Thyroid gland (tissue), 4 donors: ENCODE results near the gene DHX15. TPM values are rescaled to one million over a fixed set of nuclear protein-coding genes. Genes with fewer than 3 reads are reported as not detected.

Experiments
- DNase-seq, 2 donors: peaks; one replicate each; pipeline ENCODE4 v3.0.0-alpha.2; 2019
- H3K27ac ChIP-seq, 3 donors: fragments of 200-600 bp; sonication (generic); 1 replicate in 2 of 3; 2 replicates in 1 of 3; pipeline ENCODE4 v1.5.1; 2016 to 2019; ENCODE audit warnings: mild to moderate bottlenecking in 1 of 3, moderate library complexity in 1 of 3
- H3K27me3 ChIP-seq: fragments of 200-600 bp; sonication (generic); one replicate; pipeline ENCODE4 v1.5.1; 2019
- H3K36me3 ChIP-seq, 2 donors: fragments of 200-600 bp; sonication (generic); one replicate each; pipeline ENCODE4 v1.5.1; 2016 to 2019
- H3K4me1 ChIP-seq, 2 donors: fragments of 200-600 bp; sonication (generic); one replicate each; pipeline ENCODE4 v1.5.1; 2017 to 2019
- H3K4me3 ChIP-seq, 3 donors: fragments of 200-600 bp; sonication (generic); replicated peaks in 1 of 3; 1 replicate in 2 of 3; 2 replicates in 1 of 3; pipeline ENCODE4 v1.5.1; 2016; ENCODE audit warnings: mild to moderate bottlenecking in 1 of 3
- H3K9me3 ChIP-seq: fragments of 200-600 bp; sonication (generic); one replicate; pipeline ENCODE4 v1.5.1; 2017
- POLR2A ChIP-seq, 2 donors: fragments of 450-650 bp; IDR thresholded peaks; one replicate each; pipeline ENCODE4 v1.6.1; 2017; ENCODE audit warnings: antibody characterized with exemption in 2 of 2, mild to moderate bottlenecking in 2 of 2, moderate library complexity in 1 of 2
- WGBS, 2 donors: methylation state at CpG; one replicate each; pipeline ENCODE4 v1.1.5; 2017; 5-methylcytosine and 5-hydroxymethylcytosine counted together
- intact Hi-C: fragments of 100-400 bp; cut with DNase I; formaldehyde crosslinking; loops from one replicate; pipeline ENCODE4 v1.15.1; 2023
- total RNA-seq, 4 donors: library from RNA; depleted of rRNA; stranded (reverse); fragments of >200 nt; gene quantifications; one replicate each; pipeline ENCODE4 v1.2.3, GENCODE V29; 2016
- TF ChIP-seq, protein P1 (sequence below), 6 experiments: fragments of 200-600 bp in 3 of 6; fragments of 450-650 bp in 3 of 6; sonication (generic) in 3 of 6; IDR thresholded peaks; one replicate each; pipeline ENCODE4 v1.5.1; 2016 to 2019; ENCODE audit warnings: antibody characterized with exemption in 6 of 6, mild to moderate bottlenecking in 2 of 6, inconsistent platforms in 1 of 6, moderate library complexity in 1 of 6

DHX15 gene
- total RNA-seq, 4 donors from 2014 or later = 139 to 199 (median 150) TPM

DNA sequence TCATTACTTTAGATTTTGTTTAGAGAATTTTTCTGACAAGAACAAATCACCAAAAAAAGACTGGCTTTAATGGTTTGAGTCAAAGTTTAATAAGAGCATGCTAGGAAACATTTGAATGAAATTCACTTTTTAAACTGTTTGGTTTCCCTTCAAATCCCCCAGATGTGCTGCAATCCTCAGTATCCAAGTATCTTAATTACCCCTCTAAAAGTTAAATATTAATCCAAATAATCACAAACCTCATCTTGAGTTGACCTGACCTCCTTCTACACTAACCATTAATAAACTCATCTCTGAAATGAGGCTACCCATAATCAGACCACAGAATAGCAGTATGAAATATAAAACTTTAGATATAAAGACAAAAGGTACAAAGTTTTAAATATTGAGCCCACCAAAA is 10.1 kb downstream of the DHX15 start:
- no peaks in the 10 kb centered on the region for H3K27me3 ChIP-seq
- H3K9me3 ChIP-seq = no peaks in the 10 kb centered on the region
- H3K4me3 ChIP-seq = no peak overlapping the region
- H3K36me3 ChIP-seq = peaks cover 13 to 14% of the 10 kb centered on the region in 2 donors
- intact Hi-C loops = no loop called here
- peaks cover 16 to 19% of the 10 kb centered on the region in 2 donors for H3K4me1 ChIP-seq
- TF ChIP-seq POLR2A (IDR thresholded peaks at IDR 0.05) = no peak
- TF ChIP-seq, protein P1, sequence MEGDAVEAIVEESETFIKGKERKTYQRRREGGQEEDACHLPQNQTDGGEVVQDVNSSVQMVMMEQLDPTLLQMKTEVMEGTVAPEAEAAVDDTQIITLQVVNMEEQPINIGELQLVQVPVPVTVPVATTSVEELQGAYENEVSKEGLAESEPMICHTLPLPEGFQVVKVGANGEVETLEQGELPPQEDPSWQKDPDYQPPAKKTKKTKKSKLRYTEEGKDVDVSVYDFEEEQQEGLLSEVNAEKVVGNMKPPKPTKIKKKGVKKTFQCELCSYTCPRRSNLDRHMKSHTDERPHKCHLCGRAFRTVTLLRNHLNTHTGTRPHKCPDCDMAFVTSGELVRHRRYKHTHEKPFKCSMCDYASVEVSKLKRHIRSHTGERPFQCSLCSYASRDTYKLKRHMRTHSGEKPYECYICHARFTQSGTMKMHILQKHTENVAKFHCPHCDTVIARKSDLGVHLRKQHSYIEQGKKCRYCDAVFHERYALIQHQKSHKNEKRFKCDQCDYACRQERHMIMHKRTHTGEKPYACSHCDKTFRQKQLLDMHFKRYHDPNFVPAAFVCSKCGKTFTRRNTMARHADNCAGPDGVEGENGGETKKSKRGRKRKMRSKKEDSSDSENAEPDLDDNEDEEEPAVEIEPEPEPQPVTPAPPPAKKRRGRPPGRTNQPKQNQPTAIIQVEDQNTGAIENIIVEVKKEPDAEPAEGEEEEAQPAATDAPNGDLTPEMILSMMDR (IDR thresholded peaks at IDR 0.05) = no peak
- DNase-seq = no peak
- no peak overlapping the region for H3K27ac ChIP-seq

DNA sequence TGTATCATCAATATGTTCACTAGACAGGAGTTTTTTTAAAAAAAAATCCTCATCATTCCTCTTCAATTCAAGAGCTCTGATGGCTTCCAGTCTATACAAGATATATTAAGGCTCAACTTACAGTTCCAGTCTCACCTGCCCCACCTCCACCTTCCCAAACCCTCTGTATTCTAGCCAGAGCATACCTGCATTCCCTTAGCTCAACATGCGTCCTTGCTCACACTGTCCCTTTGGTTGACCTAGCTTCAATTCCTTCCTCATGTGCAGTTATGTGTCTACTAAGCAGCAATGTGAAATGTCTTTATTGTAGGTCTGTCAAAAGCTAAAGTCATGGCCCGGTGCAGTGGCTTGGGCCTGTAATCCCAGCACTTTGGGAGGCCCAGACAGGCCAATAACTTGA is 10.8 kb downstream of the DHX15 start:
- Histone ChIP-seq H3K9me3 (no peaks in the 10 kb centered on the region), H3K27ac (no peak overlapping the region), H3K36me3 (peaks cover 13 to 14% of the 10 kb centered on the region in 2 donors), H3K27me3 (no peaks in the 10 kb centered on the region), H3K4me1 (peaks cover 11 to 19% of the 10 kb centered on the region in 2 donors), H3K4me3 (no peak overlapping the region)
- WGBS, 2 donors = 50% methylated on average over 2 of the region's 2 CpGs
- no peak for TF ChIP-seq POLR2A (IDR thresholded peaks at IDR 0.05)
- TF ChIP-seq, protein P1 (IDR thresholded peaks at IDR 0.05) = no peak
- DNase-seq = no peak
- intact Hi-C loops = no loop called here

DNA sequence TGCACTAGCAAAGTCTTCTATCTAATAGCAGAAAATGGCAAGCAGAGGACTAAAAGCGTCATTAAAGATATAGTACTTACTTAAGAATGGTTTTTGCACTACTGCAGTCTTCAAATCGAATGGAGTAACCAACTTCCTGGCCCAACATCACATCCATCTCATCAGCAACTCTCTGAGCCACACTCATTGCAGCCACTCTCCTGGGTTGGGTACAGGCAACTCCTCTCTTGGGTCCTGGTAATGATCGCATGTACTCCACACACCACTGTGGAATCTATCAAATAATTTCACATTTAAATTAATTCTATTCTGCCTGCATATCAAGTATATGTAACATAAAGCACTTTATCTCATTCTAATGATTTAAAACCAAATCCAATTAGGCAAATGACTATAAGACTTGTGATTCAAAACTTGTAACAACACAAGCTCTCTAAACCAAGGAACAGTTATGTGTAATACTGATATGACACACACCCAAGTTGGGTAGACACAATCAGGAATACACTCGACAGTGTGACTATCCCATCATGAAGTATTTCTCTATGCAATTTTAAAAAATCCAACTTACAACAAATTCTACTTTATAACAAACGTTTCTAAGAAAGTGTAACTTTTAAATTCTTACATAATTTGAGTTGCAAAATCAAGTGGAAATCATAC is 13.6 kb downstream of the DHX15 start:
- intact Hi-C loops = no loop called here
- Histone ChIP-seq H3K4me1 (peaks cover 6 to 11% of the 10 kb centered on the region in 2 donors), H3K9me3 (no peaks in the 10 kb centered on the region), H3K27ac (no peak overlapping the region), H3K36me3 (peaks cover 7% of the 10 kb centered on the region in 2 donors), H3K4me3 (no peak overlapping the region), H3K27me3 (no peaks in the 10 kb centered on the region)
- no peak for DNase-seq
- TF ChIP-seq, protein P1 (IDR thresholded peaks at IDR 0.05) = no peak
- TF ChIP-seq POLR2A (IDR thresholded peaks at IDR 0.05) = no peak
- WGBS, 2 donors = 86 to 87% methylated on average over 5 of the region's 5 CpGs

DNA sequence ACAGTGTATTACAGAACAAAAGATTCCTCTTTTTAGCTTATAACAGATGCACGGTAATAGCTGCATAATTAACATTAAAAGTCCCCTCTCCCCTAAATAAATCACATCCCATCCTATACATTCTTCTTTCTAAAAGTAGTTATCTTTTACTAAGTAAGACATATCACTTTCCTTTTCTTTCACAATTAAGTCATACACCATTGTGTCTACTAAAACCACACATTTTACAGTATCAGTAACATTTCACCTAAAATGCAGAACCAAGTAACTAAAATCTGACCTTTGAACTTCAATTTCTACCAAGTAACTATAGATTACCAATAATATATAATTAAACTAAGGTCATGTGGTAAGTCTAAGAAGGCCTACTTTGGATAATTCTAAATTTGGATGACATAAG is 14.2 kb downstream of the DHX15 start:
- TF ChIP-seq, protein P1 (IDR thresholded peaks at IDR 0.05) = no peak
- TF ChIP-seq POLR2A (IDR thresholded peaks at IDR 0.05) = no peak
- peaks cover 3% of the 10 kb centered on the region in 2 donors for H3K36me3 ChIP-seq
- 81 to 83% methylated on average over 1 of the region's 1 CpG for WGBS, 2 donors

DNA sequence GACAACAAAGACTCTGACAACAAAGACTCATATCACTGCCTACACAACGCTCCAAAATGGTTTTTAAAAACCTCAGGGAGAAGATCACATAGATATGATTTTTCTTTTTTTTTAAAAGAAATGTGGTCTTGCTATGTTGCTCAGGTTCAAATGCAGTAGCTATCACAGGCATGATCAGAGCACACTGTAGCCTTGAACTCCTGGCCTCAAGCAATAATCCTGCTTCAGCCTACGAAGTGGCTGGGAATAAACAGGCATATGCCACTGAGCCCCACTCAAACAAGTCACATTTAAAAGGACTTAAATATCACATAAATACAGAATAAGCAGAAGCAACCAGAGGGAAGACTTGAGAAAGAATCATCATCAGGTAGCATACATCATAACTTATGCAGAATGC is 14.7 kb downstream of the DHX15 start:
- no peak overlapping the region for H3K4me3 ChIP-seq
- no peak for DNase-seq
- 90 to 92% methylated on average over 2 of the region's 2 CpGs for WGBS, 2 donors
- TF ChIP-seq POLR2A (IDR thresholded peaks at IDR 0.05) = no peak
- TF ChIP-seq, protein P1 (IDR thresholded peaks at IDR 0.05) = no peak
- no peak overlapping the region for H3K27ac ChIP-seq
- H3K36me3 ChIP-seq = peaks cover 3% of the 10 kb centered on the region in 2 donors
- H3K27me3 ChIP-seq = no peaks in the 10 kb centered on the region
- H3K9me3 ChIP-seq = no peaks in the 10 kb centered on the region
- intact Hi-C loops = no loop called here
- H3K4me1 ChIP-seq = peaks cover 6 to 19% of the 10 kb centered on the region in 2 donors

More for the DNA sequence above, 14.2 kb downstream of the DHX15 start:
- no peak overlapping the region for H3K4me3 ChIP-seq
- no peaks in the 10 kb centered on the region for H3K27me3 ChIP-seq
- H3K4me1 ChIP-seq = peaks cover 6 to 16% of the 10 kb centered on the region in 2 donors
- DNase-seq = no peak
- no peaks in the 10 kb centered on the region for H3K9me3 ChIP-seq
- H3K27ac ChIP-seq = no peak overlapping the region
- intact Hi-C loops = no loop called here
